Endothelial cell of umbilical vein (primary cell): ENCODE measurements around the gene MFSD2A.

ENCODE experiments used
- CTCF ChIP-seq, 2 donors: IDR thresholded peaks; 1 replicate in 1 of 2; 2 replicates in 1 of 2; pipeline ENCODE4 v1.5.1; 2011; ENCODE audit warnings: low read length in 2 of 2, mild to moderate bottlenecking in 2 of 2, moderate library complexity in 2 of 2, control low read depth in 1 of 2, inconsistent platforms in 1 of 2, low read depth in 1 of 2; ENCODE audit not compliant: insufficient read depth in 1 of 2; ENCODE audit errors: extremely low read depth in 1 of 2
- EZH2 ChIP-seq: IDR thresholded peaks from 2 replicates; pipeline ENCODE4 v1.6.1; 2012; ENCODE audit warnings: borderline replicate concordance, low read depth, mild to moderate bottlenecking, moderate library complexity, low read length, inconsistent platforms; ENCODE audit not compliant: severe bottlenecking
- GATA2 ChIP-seq: IDR thresholded peaks from 2 replicates; pipeline ENCODE4 v1.7.0; 2011; ENCODE audit warnings: low read depth, mild to moderate bottlenecking, moderate library complexity, mixed read lengths, low read length; ENCODE audit not compliant: insufficient read length, insufficient read depth
- JUN ChIP-seq: IDR thresholded peaks from 2 replicates; pipeline ENCODE4 v1.6.1; 2011; ENCODE audit warnings: borderline replicate concordance, low read depth; ENCODE audit not compliant: insufficient read length, insufficient read depth
- MAX ChIP-seq: IDR thresholded peaks from 2 replicates; pipeline ENCODE4 v1.6.1; 2011; ENCODE audit not compliant: insufficient read depth, insufficient read length
- MYC ChIP-seq: IDR thresholded peaks from one replicate; pipeline ENCODE4 v1.6.1; 2011; ENCODE audit warnings: mild to moderate bottlenecking, low read depth, low read length
- POLR2A ChIP-seq: IDR thresholded peaks from 2 replicates; pipeline ENCODE4 v1.6.1; 2012; ENCODE audit warnings: low read depth, mild to moderate bottlenecking, control low read depth, low read length
- POLR2AphosphoS5 ChIP-seq: IDR thresholded peaks from 2 replicates; pipeline ENCODE4 v1.6.1; 2012; ENCODE audit warnings: low read depth, mild to moderate bottlenecking, control low read depth, low read length, moderate library complexity; ENCODE audit not compliant: insufficient read depth

- TF ChIP-seq CTCF (IDR thresholded peaks at IDR 0.05; ENCODE audit: extremely low read depth in 1 of 2, insufficient read depth in 1 of 2, low read depth in 1 of 2, low read length in 2 of 2) (no peak), POLR2AphosphoS5 (no peak), POLR2A (no peak), MAX (no peak), MYC (no peak), JUN (no peak), EZH2 (no peak), GATA2 (no peak)
These were observed 14.8 kb downstream of the MFSD2A start for GRCh38 chr1:39969531-39970270.
